HL-60 (cell line): Measurements from ENCODE around the gene KRT77.

Source experiments
- CTCF ChIP-seq: IDR thresholded peaks from one replicate; pipeline ENCODE4 v1.5.1; 2011; ENCODE audit warnings: low read length, control low read depth, inconsistent platforms; ENCODE audit not compliant: insufficient read depth
- GABPA ChIP-seq: IDR thresholded peaks from 2 replicates; pipeline ENCODE4 v1.6.1; 2012; ENCODE audit warnings: low read depth
- POLR2AphosphoS5 ChIP-seq: IDR thresholded peaks from 2 replicates; pipeline ENCODE4 v1.6.1; 2012; ENCODE audit warnings: low read depth
- REST ChIP-seq: IDR thresholded peaks from 2 replicates; pipeline ENCODE4 v1.6.1; 2012; ENCODE audit warnings: low read depth; ENCODE audit not compliant: insufficient replicate concordance
- SPI1 ChIP-seq: IDR thresholded peaks from 2 replicates; pipeline ENCODE4 v1.6.1; 2012; ENCODE audit warnings: low read depth, mild to moderate bottlenecking, borderline replicate concordance

- TF ChIP-seq CTCF (no peak), REST (no peak), POLR2AphosphoS5 (no peak), GABPA (no peak), SPI1 (no peak)
Measured at GRCh38 chr12:52715416-52715815, 12.1 kb upstream of the KRT77 start.
